ENCODE results near the gene SHC1.
"Not testable (repeated sequence)": the region's sequence is repeated elsewhere in the genome, so short reads cannot be mapped to it uniquely, and the experiment has no call there.

SHC1 gene

DNA sequence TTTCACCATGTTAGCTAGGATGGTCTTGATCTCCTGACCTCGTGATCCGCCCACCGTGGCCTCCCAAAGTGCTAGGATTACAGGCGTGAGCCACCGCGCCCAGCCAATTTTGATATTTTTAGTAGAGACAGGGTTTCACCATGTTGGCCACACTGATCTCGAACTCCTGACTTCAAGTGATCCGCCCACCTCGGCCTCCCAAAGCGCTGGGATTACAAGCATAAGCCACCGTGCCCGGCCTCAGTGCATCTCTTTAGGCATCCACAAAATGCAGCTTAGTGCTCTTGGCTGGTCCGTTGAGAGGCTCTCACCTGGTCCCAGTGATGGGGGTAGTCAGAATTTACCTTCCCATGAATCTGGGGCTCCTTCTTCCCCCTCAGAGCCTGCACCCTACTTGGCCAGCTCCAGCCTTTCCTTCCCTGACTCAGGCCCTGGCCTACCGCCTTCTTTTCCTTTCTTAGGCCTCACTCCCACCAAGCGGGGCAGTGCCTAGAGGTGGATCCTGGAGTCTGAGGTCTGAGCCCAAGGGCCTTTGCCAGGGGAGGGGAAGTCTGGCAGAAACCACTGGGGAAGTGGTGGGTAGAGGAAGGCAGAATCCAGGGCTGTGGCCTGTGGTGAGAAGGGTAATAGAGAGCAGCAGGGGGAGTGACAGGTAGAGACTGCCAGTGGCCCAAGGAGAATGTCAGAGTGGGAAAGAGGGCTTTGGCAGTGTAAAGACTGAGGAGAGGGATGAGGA lies 26.6 kb upstream of the SHC1 start:
- no peak for DNase-seq (ENCODE audit: low read depth in 2 of 3, low spot score in 2 of 3)

- DNase-seq (ENCODE audit: low read depth in 2 of 3, low spot score in 2 of 3): not testable (repeated sequence)
Measured at GRCh38 chr1:154995301-154995983, 24.9 kb upstream of the SHC1 start.

DNA sequence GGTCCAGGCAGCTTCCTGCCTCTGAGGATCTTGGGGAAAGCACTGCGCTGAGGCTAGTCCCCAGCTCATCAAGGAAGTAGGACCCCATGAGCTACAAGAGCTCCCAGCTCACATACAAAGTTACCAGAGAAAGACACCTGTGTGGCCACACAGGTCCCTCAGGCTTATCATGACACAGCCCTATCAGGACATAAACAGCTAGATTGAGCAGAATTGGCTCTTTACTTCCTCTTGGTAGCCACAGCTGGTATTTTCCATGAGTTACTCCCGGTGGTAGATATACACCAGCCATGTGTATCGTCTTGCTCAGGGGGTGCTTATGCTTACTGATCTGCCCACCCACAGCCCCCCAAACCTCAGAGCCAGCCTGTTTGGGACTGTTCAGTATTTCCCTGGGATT lies 24.0 kb upstream of the SHC1 start:
- DNase-seq (ENCODE audit: low read depth in 2 of 3, low spot score in 2 of 3): no peak

DNA sequence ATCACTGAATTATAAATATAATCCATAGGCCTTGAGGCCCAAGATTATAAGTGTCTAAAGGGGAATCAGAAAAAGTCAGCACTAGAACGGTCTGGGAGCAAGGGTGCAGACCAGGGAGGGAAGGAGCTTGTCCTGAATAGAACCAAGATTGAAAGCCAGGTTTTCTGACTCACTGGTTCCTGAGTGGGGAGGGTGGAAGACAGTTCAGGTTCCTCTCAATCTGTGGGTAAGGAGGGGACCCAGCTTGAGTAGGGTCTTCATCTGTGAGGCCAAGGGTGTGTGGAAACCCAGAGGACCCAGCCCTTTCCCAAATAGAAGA lies 23.7 kb upstream of the SHC1 start:
- DNase-seq (ENCODE audit: low read depth in 2 of 3, low spot score in 2 of 3): no peak

- DNase-seq (ENCODE audit: low read depth in 2 of 3, low spot score in 2 of 3): no peak
Measured at GRCh38 chr1:154993572-154994268, 23.2 kb upstream of the SHC1 start, which contains the start of gene LENEP. Gene LENEP (plus strand): TSS chr1:154993586. CDS start chr1:154993608, 22 bp downstream.

DNA sequence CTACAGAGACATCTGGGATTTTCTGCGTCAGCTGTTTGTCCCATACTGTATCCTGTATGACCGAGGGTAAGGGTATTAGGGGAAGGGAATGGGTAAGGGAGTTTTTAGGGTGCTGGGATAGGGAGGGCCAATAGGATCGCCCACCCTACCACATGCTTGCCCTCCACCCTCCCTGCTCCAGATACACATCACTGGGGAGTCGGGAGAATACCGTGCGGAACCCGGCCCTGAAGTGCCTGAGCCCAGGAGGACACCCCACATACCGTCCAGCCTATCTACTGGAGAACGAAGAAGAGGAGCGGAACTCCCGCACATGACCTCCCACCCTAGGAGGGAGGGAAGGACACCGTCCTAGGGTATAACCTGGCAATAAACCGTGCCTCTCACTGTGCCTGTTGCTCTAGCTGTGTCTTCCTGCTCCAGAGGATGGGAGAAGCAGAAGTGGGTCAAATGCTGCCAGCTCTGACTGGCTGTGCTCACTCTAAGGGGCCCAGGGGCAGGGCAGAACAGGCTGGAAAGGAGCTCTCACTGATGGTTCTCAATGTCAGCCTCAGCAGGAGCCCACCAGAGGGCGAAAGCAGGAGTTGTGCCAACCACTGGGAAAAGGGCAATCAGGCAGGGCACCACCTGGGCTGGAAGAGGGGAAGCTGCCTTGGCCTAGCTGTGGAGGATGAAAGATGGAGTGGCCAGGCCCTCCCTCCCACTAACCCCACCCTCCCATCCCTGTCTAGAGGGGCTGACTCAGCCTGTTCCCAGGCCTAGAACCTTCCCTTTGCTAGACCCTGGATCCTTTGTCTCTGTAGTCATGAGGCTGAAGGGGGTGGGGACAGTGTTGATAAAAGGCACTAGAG lies 22.4 kb upstream of the SHC1 start:
- DNase-seq (ENCODE audit: low read depth in 2 of 3, low spot score in 2 of 3): no peak

- DNase-seq (ENCODE audit: low read depth in 2 of 3, low spot score in 2 of 3): no peak
Measured at GRCh38 chr1:154990276-154990675, 19.7 kb upstream of the SHC1 start.

GRCh38 chr1:154989195-154989860 lies 18.8 kb upstream of the SHC1 start:
- no peak for DNase-seq (ENCODE audit: low read depth in 2 of 3, low spot score in 2 of 3)

GRCh38 chr1:154988058-154988954 lies 17.8 kb upstream of the SHC1 start:
- DNase-seq (ENCODE audit: low read depth in 2 of 3, low spot score in 2 of 3): no peak

DNA sequence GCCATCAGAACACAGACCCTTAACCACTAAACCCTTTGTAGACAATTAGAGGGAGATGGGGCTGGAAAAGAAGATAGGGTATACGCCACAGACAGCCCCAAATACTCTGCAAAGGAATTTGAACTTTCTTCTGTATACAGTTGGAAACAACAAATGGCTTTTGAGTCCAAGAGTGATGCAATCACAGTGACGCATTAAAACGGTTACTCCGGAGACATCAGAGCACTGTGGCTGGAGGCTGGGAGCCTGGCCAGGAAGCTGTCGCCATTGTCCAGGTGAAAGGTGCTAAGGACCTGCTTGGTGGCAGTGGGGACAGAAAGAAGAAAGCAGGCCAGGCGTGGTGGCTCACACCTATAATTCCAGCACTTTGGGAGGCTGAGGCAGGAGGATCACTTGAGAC lies 16.8 kb upstream of the SHC1 start:
- no peak for DNase-seq (ENCODE audit: low read depth in 2 of 3, low spot score in 2 of 3)

- DNase-seq (ENCODE audit: low read depth in 2 of 3, low spot score in 2 of 3): not testable (repeated sequence)
Measured at GRCh38 chr1:154986736-154987135, 16.2 kb upstream of the SHC1 start.

GRCh38 chr1:154983776-154984466 lies 13.4 kb upstream of the SHC1 start:
- DNase-seq (ENCODE audit: low read depth in 2 of 3, low spot score in 2 of 3): no peak

DNA sequence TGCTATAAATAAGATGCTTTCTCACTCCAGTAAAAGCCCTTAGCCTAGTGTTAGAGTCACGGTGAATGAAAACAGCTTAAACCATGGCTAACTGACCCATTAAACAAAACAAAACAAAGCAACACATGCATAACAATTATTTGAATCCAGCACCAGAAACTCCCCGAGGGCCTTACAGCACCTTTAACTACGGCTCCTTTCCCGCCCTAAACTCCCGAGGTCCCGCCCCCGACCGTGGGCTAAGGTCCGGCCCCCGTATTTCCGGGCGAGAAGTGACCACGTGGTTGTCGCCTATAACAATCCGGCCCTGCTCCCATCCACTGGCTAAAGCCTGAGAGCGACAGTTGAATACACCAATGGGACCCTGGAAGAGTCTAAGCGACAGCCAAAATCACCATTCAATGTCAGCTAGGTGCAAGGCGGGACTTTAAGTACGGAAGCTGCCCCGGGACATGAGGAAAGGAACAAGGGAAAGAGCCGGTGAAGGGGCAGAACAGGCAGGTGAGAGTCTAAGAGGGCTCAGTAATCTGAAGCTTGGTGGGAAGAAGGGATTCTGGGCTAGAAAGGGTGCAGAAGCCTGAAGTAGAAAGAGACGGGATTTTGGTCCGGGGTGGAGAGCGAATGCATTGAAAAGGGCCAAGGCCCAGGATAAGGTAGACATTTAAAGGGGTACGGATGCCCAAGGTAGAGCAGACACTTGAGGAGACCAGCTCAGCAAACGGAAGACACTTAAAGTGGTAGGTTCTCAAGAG lies 12.5 kb upstream of the SHC1 start, which contains the start of gene FLAD1:
Gene FLAD1 (plus strand): TSS at position 448 of the 752 bp plus-strand sequence. CDS start 351 bp downstream, outside the sequence.
- DNase-seq (ENCODE audit: low read depth in 2 of 3, low spot score in 2 of 3): peak; percentile 84 to 87 (median 86)

GRCh38 chr1:154982341-154982740 lies 11.8 kb upstream of the SHC1 start:
- no peak for DNase-seq (ENCODE audit: low read depth in 2 of 3, low spot score in 2 of 3)

DNA sequence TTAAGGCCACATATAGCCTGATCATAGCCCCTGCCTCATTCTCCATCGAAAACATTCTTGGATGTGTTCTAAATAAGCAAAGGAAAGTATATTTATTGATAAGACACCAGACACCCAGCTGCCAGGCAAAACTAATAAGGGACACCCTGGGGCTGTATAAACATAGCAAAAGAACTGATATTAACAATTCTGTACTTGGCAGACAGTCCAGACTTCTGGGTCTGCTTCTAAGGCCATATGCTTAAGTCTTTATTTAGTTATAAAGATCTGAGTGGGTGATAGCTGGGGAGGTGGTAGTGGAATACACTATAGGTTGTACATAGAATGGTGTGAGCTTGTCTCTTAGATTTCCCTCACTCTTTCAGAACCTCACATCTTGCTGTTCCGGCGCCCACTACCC lies 7.8 kb upstream of the SHC1 start:
- no peak for DNase-seq (ENCODE audit: low read depth in 2 of 3, low spot score in 2 of 3)

GRCh38 chr1:154977762-154978161 lies 7.2 kb upstream of the SHC1 start:
- DNase-seq (ENCODE audit: low read depth in 2 of 3, low spot score in 2 of 3): not testable (repeated sequence)

- DNase-seq (ENCODE audit: low read depth in 2 of 3, low spot score in 2 of 3): peak; percentile 47 to 58 (median 57)
Measured at GRCh38 chr1:154975409-154976059, 5.0 kb upstream of the SHC1 start.

Data from activated CD8-positive, alpha-beta memory T cell treated with anti-CD3 and anti-CD28 coated beads for 48 hours (primary cell).